GM18867 (cell line): Measurements from ENCODE around the gene MCTP1.

Source experiments
- ATAC-seq: cut with Tn5 transposase; IDR thresholded peaks from one replicate; pipeline ENCODE4 v1.9.1; 2021; ENCODE audit warnings: mild to moderate bottlenecking, moderate library complexity; ENCODE audit not compliant: unreplicated experiment

The MCTP1 gene

DNA sequence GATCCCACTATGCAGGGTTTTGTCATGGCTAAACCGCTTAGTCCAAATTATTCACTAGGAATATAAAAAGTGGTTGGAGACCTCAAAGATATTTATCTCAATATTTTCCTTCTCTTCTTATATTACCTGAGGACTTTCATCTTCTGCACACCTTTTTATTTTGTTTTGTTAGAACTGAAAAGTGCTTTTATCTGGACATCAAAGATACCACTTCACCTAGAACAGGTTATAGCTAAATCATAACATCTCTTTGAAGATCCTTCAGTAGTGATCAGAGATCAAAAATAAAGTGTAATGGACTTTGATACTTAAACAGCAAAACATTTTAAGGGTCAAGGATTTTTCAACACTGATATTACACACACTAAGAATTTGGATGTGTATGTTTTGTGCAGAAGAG is 160.2 kb downstream of the MCTP1 start:
- ATAC-seq, result no peak

DNA sequence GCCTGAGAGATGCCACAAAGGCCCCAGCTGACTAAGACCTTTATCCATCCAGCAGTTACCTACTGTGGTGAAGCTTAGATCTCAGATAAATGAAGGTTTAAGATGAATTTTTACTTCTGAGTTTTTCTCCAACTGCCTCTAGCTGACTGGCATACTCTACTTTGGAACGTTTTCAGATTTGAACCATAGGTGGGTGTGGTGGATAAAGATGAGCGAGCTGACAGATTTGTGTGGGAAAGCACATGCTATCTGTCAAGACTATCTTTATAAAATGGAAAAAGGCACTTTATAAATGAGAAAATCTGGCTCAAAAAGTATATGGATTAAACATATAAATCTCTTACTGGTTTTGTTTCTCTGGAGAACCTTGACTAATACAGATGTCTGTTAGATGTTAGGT is 160.8 kb downstream of the MCTP1 start:
- no peak for ATAC-seq

DNA sequence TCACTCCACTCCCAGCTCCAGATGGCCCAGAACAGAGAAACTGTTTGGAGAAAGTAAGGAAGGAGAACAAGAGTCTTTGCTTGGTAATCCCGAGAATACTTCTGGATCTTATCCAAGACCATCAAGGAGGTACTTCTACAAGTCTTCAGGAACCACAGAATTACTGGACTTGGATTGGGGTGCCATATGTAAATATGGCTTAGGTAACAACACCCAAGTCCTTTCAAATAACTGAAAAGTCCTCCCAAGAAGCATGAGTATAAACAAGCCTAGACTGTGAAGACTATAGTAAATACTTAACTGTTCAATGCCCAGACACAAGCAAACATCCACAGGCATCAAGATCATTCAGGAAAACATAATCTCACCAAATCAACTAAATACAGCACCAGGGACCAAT is 170.0 kb downstream of the MCTP1 start:
- ATAC-seq, result no peak

DNA sequence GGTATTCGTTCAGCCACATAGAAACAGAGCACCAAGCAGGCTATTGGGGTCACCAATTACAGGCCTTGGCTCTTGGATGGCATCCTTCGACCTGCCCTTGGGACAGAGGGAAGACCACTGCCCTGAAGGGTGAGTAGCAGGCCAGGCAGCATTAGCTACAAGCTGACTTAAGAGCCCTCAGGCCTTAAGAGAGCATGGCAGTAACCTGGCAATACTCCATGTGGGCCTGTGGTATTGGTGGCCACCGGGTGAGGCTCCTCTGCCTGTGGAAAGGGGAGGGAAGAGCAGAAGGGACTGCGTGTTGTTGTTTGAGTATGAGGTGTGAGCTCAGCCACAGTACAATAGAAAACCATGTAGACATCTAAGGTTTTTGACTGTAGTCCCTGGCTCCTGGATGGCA is 170.6 kb downstream of the MCTP1 start:
- no peak for ATAC-seq

DNA sequence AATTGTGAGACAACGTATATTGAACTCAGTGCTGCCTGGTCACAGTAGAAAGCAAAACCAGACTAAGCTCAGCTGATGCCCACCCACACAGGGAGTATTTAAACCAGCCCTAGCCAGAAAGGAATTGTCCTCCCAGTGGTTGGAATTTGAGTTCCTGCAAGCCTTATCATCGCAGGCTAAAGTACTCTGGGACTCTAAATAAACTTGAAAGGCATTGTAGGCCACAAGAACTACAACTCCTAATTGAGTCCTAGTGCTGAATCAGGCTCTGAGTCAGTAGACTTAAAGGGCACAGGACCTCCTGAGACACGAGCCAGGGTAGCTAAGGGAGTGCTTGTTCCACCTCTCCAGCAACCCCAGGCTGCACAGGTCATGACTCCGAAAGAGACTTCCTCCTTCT is 171.4 kb downstream of the MCTP1 start:
- no peak for ATAC-seq

DNA sequence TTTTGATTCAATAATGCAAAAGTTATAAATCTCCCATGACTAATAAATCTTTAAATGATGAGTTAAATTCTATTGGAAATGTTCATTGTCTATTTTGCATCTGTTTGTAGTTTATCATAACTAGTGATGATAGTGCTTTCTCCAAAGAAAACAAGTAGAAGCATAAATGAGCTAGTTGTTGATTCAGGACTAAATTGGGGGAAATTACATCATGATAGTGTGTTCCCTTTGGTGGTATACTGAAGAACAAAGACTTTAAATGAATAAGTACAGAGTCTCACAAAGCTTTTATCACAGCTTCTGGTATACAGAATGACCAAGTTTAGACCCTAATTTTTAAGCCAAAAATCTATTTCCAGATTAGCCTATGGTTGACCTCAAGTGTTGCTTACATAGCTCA is 173.8 kb downstream of the MCTP1 start:
- ATAC-seq, result no peak

DNA sequence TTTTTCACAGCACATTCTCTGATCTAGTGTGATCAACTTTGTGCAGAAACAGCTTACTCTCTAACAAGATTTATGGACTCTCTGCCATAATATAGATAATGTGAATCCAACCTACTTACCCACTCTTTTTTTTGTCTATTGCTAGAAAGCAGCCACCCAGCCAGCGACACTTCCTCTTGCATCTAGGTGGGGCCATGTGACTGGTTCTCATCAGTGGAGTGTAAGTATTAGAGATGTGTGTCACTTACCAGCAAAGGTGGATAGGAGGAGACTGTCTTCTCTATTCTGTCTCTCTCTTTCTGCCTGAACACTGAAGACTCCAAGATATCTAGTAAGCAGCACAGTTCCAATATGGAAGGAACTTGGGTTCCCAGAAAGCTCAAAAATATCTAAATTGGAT is 174.8 kb downstream of the MCTP1 start:
- ATAC-seq, result peak; percentile 57

DNA sequence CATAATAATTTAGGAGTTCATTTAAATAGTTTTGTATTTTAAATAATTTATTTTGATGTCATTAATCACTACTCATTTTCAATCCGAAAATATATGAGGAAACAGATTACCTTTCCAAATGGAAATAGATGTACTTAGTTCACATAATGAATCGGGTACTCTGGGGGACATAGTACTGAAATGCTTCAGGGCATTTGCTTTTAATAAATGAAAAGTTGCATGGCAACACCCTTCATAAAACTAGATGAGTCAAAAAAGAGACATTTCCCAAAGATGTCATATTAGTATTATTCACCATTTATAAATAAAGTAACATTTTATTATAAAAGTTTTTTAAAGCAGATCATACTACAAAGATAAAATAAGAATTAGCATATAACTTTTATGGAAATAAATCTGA is 177.8 kb downstream of the MCTP1 start:
- no peak for ATAC-seq

DNA sequence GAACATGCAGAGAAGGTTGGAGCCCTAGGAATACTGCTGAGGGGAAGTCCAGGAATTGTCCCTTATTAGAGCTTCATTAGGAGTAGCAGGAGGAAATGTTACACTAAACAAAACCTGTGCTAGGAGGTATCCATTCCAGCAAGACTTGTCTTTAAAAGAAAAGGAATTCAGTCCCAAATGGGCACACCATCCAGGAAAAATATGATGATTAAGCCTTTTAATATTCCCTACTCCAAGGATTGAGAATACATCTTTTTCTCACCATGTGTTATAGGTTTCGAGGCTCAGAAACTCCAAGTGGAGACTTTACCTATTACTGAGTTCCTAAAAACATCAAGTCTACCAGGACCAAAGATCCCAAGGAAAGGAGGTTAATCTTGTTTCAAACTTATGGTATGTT is 179.3 kb downstream of the MCTP1 start:
- no peak for ATAC-seq

DNA sequence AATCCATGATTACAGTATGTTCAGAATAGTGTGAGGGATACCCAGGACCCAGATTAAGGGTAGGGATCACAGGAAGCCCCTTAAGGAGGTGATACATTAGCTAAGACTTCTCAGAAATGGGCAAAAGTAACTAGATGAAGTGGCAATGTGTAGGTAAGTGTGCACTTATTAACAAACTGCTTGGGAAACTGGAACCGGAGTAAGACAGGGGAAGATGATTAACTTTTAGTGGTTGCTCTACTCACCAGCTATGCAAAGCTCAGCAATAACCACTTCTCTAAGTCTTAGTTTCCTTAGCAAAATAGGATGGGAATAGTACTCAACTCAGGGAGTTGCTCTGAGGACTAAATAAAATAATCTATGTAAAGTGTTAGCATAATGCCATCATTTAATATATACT is 182.2 kb downstream of the MCTP1 start:
- ATAC-seq, result peak; percentile 92

DNA sequence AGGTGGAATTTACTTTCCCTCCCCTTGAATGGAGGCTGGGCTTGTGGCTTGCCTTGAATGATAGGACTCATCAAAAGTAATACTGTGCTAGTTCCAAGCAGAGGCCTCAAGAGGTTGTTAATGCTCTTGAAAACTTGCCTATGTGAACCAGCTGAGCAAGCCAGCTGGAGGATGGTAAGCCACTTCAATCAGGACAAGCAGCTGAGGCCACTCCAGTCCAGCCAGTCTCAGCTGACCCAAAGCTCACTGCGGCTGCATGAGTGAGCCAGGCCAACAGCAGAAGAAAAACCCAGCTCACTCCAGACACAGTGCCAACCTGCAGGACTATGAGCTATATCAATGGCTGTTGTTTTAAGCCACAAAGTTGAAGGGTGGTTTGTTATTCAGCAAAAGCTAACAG is 182.8 kb downstream of the MCTP1 start:
- ATAC-seq, result peak; percentile 31

DNA sequence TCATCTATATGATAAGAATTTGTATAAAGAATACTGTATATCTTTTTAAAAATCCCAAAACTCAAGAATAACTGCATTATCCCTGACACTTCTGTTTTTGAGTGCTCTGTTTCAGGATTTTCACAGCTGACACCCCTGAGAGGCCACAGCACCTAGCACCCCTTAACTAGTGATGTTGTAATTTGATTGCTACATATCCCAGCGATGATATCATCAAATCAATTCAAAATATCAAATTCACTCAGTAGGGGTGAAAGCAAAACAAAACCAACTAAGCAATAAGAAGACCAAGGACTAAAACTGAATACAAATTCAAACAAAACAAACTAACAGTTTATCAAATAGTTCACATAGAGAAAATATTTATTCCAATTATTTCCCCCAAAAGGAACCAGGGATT is 184.3 kb downstream of the MCTP1 start:
- no peak for ATAC-seq

DNA sequence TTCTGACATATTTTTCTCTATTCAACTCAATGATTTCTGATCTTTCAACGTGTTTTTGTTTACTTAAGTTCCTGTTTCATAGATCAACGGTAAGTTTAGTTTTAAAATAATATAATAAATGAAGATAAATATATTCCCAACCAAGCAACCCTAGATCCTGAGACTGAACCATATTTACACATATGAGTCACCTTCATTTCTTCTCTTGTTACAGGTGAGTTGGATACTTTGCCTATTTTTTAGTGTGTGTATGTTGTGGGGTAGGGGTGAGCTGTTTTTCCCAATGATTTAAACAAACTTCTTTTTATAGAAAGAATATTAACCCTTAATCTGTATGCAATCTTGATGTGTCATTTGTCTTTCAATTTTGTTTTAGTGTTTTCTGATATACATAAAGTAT is 186.9 kb downstream of the MCTP1 start:
- no peak for ATAC-seq

DNA sequence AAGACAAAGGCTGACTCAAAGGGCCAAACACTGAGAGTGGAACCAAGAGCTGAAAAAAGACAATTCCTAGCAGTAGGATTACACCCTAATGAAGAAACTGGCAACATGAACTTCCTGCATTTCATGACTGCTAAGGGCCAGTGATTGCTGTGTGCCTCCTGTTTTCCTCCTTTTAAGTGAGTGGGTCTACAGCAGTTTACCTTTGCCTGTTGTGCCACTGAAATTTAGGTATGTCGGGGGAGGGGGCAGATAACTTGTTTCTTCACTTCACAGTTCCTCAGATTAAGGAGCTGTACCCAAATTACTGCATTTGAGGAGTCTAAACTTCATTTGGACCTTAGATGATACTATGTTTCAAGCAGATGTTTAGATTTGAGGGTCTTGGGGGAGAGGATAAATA is 191.7 kb downstream of the MCTP1 start:
- no peak for ATAC-seq

DNA sequence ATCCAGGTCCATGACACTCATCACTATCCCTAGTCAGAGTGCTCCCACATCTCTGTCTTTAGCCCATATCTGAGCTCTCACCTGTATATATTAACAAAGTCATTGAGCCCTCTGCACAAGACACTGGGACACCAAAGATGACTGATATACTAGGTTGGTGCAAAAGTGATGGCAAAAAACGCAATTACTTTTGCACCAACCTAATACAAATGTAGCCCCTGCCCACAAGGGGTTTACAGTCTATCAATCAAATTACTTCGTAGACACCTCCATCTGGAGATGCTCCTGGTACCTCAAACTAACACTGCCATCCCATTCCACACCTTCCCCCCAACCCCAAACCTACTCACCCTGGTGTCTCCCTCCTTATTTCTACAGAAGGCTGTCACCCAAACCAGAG is 194.1 kb downstream of the MCTP1 start:
- ATAC-seq, result no peak

DNA sequence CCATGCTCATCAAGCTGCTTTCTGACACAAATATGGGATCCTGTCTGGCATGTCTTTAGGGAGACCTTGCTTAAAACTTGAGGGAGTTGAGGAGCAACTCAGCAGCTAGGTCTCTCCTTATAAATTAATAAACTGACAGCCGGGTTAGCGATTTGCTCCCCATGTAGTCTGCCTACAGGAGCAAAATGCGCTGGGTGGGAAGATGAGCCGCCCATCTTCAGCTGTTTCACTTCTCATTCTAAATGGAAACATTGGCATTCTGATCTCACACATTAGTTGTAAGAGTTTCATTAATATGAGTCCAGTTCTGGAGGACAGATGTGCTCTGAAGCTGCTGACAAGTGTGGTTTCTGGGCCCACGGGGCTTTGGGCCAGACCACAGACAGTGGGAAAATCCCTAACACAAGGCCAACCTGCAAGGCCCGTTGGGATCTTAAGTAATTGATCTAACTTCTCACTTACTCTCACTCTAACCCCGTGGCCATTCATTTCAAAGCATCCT is 197.0 kb downstream of the MCTP1 start:
- peak; percentile 86 for ATAC-seq

DNA sequence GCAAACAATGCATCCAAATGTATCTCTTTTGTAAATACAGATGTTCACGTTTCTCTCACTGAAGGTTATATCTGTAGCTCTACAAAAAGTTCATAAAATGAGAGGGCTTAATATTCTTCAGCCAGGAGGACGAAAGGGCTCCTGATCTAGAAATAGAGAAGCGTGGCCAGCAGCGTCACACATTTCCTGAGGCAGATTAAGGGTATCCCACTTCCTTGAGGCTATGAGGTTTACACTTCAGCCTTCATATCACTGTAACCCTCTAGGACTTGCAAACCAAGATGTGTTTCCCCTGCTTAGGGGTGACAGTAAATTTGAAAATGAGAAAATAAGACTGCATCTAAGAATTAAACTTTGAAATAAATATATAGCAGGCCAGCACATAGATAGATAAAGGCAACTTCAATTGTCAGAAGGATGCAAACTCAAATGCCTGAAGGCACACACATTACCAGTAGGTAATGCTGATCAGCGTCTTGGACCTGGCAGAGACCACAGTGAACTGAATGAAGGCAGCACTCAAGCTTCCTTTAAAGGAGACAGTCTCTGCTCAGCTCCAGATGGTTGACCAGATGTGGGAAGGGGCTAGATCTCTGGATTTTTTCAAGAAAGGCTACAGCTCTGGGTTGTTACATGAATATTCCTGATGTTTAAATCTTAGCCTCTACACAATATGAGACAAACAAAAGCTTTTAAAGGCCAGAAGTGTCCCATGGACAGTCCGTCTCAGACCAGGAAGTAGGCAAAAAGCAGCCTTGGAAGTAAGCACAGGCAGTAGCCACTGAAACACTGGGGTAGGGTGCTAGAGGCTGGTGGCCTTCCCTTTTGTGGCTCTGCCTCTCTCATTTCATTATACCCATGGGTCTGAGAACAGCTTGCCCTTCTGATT is 197.7 kb downstream of the MCTP1 start:
- peak; percentile 49 for ATAC-seq

DNA sequence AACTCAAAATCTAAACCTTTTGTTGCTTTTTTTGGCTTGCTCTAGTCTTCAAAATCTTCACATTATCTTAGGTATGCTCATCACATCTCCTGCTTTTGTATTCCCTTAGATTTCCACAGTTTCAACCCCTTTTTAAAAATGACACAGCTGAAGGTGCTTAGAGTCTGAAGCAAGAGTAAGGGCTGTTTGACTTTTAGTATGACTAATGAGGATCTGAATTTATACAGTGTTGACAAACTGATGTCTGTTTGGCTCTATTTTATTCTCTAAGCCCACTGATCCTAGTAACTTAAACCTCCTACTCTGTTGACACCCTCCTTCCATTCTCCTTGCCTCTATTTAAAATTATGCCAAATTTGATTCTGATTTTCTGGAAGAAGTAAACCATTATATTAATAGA is 200.1 kb downstream of the MCTP1 start:
- no peak for ATAC-seq

DNA sequence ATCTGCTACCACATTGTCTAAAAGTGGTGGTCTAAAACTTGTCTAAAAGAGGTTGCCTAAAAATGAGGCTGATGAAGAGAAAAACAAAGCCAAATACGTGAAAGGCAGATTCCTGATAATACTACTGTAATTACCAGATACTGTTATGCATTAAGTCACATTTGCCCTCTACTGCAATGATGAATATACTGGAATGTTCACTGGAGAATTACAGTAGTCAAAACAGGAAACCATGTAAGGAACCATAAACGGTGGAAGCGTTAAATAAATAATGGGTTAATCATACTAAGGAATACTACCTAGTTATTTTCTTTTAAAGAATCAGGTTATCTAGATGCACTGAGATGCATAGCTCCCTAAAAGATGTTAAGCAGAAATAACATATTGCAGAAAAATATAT is 201.3 kb downstream of the MCTP1 start:
- no peak for ATAC-seq

DNA sequence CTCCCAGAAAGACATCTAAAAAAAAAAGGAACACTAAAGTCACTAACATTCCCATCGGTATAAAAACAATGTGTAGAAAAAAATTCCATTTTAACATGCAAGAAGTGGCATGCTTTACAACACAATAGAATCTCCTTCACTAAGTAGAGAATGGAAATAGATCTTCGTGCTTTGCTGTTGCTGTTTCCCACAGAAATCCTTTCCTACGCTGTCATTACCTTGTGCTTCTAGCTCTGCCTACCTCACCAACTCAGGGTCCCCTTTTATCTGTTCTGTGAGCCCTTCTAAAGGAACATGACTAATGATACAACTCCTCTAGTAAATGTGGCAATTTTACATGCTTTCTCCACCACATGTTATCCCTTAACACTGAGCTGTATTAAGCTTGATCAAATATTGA is 202.9 kb downstream of the MCTP1 start:
- peak; percentile 2 for ATAC-seq

DNA sequence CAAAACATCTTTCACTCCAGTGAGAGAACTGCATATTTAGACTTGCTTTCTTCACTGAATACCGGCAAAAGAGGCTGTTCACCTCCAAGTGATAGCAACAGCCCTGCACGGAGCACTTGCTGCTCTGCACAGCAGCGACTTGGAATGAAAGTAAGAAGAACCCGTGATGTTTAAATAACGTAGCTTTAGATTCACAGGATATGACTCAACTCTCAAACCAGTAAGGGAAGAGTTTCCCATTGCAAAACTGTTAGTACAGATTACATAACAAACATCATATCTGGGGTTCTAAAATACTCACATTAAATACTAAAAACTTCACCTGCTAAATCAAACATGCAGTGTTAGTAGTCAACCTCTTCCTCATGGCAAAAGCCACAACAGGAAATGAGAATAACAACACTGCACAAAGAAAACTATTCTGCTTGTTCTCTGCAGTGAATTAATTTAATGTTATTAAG is 203.4 kb downstream of the MCTP1 start:
- ATAC-seq, result peak; percentile 91

DNA sequence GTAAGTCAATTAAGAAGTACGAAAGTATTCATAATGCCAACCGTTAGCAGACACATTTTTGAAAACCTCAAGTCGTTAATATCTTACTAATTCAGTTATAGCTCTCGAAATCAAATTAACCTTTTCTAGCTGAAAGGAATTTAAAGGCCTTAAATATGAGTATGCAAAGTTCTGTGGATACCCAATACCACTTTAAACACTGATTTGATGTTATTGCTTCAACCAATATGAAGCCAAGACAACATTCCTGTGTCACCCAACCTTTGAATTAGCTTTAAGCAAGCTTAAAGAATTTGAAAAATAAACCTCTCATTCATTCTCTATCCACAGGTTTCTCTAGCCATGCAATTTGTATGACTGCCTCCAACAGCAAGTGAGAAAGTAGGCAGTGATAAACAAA is 204.5 kb downstream of the MCTP1 start:
- ATAC-seq, result no peak

DNA sequence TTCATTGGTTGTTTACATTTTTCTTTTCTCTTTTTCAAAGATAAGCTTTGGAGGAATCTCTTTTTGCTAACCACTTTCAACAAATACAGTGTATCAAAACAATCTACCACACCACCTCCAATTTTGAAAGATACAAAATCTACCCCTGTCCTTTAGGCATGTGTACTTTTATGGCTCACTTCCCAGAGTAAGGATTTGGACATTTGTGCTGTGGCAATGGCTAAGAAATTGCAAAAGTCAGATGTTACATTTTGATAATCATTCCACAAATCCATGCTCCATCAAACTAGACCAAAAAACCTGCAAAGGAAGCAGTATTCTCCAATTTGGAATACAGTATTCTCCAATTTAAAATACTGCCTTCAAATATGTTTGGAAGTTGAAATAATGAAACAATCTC is 204.9 kb downstream of the MCTP1 start:
- no peak for ATAC-seq
